C4-2B (cell line): ENCODE data around the gene STAG3.
"Not testable (repeated sequence)": the region's sequence is repeated elsewhere in the genome, so short reads cannot be mapped to it uniquely, and the experiment has no call there.

ENCODE experiments used
- H3K27ac ChIP-seq: fragments of 450-650 bp; 2 replicates; pipeline ENCODE4 v1.5.1; 2017
- ZFX ChIP-seq: fragments of 450-650 bp; IDR thresholded peaks from 2 replicates; pipeline ENCODE4 v1.6.1; 2017
- TF ChIP-seq, protein P1 (sequence below): fragments of 450-650 bp; conservative IDR thresholded peaks from 2 replicates; pipeline ENCODE4 v1.5.1; 2017; ENCODE audit warnings: mild to moderate bottlenecking

The STAG3 gene

DNA sequence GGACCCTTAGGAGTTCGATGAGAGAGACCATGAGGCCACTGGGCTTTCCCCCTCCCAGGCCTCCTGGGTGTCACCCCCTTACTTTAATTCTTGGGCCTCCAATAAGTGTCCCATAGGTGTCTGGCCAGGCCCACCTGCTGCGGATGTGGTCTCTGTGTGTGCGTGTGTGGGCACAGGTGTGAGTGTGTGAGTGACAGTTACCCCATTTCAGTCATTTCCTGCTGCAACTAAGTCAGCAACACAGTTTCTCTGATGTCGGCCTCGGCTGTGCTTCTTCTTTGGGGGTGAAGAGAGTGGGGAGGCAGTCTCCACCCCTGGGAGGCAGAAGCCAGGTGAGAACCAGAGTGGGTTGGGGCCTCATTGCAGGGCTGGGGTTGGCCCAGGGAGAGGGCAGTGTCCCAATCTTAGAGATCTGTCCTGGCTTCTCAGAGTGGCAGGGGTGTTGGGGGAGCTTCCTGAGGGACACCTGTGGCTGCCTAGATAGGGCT lies 43.6 kb downstream of the STAG3 start:
- no peak overlapping the region for H3K27ac ChIP-seq
- TF ChIP-seq, protein P1, sequence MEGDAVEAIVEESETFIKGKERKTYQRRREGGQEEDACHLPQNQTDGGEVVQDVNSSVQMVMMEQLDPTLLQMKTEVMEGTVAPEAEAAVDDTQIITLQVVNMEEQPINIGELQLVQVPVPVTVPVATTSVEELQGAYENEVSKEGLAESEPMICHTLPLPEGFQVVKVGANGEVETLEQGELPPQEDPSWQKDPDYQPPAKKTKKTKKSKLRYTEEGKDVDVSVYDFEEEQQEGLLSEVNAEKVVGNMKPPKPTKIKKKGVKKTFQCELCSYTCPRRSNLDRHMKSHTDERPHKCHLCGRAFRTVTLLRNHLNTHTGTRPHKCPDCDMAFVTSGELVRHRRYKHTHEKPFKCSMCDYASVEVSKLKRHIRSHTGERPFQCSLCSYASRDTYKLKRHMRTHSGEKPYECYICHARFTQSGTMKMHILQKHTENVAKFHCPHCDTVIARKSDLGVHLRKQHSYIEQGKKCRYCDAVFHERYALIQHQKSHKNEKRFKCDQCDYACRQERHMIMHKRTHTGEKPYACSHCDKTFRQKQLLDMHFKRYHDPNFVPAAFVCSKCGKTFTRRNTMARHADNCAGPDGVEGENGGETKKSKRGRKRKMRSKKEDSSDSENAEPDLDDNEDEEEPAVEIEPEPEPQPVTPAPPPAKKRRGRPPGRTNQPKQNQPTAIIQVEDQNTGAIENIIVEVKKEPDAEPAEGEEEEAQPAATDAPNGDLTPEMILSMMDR = no peak
- no peak for TF ChIP-seq ZFX

DNA sequence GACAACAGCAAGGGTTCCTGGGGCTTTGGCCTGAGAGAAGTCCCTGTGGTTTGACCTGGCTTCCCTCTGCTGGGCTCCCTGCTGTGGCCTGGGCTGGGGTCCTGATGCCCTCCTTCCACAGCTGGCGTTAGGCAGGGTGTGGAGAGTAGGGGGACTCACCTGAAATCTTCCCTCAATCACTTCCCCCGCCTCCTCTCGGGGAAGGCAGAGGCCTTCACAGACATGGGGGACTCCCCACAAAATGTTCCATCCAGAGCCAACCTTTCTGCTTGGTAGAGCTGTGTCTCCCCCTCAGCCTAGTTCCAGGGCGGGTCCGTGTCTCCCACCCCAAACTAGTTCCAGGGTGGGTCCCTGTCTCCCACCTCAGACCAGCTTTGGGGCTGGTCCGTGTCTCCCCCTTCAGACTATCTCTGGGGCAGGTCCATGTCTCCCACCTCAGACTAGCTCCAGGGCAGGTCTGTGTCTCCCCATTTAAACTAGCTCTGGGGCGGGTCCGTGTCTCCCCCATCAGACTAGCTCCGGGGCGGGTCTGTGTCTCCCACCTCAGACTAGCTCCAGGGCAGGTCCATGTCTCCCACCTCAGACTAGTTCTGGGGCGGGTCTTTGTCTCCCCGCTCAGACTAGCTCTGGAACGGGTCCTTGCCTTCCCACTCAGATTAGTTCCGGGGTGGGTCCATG lies 44.2 kb downstream of the STAG3 start:
- no peak overlapping the region for H3K27ac ChIP-seq
- TF ChIP-seq, protein P1 = no peak
- no peak for TF ChIP-seq ZFX

DNA sequence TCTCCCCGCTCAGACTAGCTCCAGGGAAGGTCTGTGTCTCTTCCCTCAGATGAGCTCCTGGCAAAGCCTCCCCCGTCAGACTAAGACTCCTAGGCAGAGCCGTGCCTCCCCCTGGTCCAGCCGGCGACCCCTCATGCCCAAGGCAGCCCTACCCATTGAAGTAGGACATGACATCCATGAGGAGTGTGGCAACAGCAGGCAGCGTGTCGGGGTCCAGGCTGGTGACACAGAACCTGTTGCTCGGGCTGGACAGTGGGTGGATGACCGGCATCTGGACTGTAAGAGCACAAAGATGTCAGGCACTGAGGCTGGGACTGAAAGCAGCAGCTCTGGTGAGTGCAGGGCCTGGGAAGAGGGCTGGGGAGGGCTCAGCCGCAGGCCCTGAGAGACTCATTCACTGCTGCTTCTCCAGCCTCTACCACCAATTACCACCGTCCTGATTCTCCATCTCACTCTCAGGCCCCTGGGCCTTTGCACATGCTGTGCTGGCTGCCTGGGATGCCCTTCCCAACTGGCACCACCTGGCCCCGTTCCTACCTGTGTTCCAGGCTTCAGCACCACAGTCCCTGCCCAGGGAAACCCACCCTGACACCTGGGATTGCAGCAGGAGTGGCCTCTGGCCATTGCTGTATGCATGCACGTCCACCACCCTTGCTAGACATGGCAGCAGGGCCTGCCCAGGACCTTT lies 44.9 kb downstream of the STAG3 start:
- TF ChIP-seq, protein P1 = no peak
- no peak for TF ChIP-seq ZFX
- H3K27ac ChIP-seq = no peak overlapping the region

DNA sequence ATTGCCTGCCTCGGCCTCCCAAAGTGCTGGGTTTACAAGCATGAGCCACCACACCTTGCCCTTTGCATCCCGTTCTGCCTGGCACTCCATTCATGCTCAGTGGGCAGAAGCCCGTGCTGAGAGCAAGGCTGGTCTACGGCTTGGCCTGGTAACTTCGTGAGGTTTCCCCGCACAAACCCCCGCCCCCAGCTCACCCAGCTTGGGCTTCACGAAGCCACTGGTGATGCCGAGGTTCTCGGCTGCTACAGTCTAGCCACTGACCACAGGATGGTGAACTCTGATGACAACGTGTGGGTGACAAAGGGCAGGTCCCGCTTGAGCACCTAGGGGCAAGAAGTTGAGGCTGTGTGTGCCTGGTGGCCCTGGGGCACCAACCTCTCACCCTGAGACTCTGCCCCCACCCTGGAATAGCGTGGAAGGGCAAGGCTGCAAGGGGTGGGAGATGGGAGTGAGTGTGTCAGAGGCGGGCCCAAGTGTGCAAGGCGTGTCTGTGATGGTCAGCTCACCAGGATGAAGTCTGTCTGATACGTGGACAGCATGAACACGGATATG lies 45.7 kb downstream of the STAG3 start:
- not testable (repeated sequence) for H3K27ac ChIP-seq

DNA sequence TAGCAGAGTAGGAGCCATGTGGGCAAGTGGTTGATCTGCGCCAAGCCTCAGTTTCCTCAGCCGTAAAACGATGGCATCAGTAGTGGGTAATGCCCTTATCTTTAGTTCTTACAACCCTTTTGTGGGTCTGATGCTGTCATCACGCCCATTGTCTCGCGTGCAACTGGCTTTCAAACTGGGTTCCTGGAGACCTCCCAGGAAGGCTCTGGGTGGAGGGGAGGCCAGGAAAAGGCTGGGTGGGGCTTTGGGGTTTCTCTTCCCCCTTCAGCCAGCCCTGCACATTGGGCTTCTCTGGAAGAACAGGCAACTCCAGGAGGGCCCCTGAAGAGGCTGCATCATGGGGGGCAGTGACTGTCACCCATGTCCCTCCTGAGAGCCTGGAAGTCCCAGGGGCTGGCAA lies 47.2 kb downstream of the STAG3 start:
- H3K27ac ChIP-seq = not testable (repeated sequence)

DNA sequence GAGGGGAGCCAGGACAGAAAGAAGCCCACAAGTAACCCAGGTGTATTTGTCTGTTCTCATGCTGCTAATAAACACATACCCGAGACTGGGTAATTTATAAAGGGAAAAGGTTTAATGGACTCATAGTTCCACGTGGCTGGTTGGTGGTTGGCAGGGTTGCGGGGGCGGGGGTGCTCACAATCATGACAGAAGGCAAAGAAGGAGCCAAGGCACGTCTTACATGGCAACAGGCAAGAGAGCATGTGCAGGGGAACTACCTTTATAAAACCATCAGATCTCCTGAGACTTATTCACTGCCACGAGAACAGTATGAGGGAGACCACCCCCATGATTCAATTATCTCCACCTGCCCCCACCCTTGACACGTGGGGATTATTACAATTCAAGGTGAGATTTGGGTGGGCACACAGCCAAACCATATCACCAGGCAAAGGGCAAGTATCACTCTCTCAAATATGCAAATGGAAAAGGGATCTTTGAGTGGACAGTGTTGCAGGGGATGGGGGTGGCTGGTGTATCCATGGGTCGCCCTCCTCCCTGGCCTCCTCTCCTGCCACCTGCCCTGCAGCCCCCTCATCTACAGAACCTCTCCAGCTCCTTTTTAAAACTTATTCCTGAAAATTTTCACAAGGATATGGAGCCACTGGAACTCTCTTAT lies 57.1 kb downstream of the STAG3 start:
- not testable (repeated sequence) for H3K27ac ChIP-seq

DNA sequence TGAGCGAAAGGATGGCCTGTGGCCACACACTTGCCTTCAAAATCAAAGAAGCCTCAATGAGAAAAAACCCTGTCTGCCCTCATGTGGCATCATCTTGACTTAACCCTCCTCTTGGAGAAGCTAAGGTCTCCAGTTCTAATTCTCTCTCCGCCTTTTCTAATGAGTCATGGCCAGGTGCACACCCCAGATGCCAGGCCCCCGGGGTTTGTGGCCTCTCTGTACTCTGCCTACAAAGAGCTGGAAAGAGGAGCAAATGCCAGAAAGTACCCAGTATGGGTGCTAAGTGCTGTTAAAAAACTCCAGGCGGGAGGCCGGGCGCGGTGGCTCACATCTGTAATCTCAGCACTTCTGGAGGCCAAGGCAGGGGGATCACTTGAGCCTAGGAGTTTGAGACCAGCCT lies 62.3 kb downstream of the STAG3 start:
- not testable (repeated sequence) for H3K27ac ChIP-seq

DNA sequence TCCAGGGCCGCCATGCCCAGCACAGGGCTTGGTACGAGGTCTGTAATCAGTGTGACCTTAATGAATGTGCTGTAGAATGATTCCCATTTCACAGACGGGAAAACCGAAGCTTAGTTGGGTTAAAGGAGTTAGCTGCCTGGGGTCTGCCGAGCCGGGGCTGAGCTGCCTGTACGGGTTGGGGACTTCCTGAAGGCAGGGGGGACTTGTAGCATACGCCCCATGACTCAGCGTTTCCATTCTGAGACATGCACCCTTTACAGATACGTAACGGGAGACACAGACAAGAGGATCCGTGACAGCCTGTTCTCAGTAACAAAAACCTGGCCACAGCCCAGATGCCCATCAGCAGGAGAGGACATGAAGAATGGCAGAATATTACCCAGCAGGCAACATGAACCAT lies 65.7 kb downstream of the STAG3 start:
- not testable (repeated sequence) for H3K27ac ChIP-seq

DNA sequence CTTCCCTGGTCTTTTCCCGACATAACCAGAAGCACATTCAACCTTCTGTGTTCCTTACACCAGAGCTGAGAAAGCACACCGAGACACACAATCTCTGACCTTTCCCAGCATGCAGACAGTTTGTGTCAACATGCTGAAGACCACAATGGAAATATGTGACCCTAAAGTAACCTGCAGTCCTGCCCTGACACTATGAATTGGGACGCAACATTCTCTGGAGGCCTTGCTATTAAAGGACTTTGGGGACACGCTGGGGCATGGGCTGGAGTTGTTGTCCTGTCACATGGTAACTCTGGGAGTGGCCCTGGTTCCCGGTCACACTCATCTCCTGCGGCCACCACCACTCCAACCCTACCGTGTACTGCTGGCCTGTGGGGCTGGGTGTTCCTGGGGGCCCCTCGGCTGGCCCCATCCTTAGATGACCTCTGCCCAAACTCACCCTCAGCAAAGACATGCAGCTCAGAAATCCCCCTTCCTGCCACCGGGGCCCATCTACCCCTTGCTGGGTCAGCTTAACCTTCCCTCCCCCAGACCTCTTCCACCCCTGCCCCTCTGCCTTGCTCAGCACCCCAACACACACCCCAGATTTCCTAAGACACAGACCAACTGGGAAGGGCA lies 67.4 kb downstream of the STAG3 start:
- not testable (repeated sequence) for H3K27ac ChIP-seq

DNA sequence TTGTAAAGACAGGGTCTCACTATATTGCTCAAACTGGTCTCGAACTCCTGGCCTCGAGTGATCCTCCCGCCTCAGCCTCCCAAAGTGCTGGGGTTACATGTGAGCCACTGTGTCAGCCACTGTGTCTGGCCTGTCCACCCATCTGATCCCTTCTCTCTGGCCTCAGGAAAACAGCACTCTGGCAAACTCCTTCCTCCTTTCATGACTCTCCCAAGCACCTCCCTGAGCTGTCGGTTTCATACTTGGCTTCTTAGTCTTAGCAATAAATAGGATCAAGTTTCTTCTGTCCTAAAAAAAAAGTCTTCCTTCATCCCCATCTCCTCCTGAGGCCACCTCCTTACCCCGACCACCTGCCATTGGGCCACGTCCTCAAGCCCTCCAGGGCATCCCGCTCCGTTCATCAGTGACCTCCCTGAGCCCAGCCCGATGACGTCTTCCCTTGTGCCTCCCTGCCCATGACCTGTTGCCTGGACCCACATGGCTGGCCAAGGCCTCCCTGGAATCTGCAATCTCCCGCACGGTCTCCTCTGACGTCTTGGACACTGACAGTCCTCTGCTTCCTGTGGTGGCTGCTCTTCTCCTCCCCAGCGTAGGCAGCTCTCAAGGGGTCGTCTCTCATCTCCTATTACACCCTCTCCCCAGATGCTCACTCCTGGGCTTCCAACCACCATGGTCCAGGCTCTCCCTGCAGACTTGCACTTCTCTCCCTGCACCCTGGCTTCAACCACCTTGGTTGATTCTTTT lies 68.6 kb downstream of the STAG3 start:
- H3K27ac ChIP-seq = peak overlapping the region; percentile 79

DNA sequence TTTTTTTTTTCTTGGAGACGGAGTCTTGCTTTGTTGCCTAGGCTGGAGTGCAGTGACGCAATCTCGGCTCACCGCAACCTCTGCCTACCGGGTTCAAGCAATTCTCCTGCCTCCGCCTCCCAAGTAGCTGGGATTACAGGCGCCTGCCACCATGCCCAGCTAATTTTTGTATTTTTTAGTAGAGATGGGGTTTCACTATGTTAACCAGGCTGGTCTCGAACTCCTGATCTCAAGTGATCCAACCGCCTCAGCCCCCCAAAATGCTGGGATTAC lies 69.1 kb downstream of the STAG3 start:
- H3K27ac ChIP-seq = peak overlapping the region; percentile 79
